ENCODE measurements around the gene MEAK7.

- TF ChIP-seq, protein P1, sequence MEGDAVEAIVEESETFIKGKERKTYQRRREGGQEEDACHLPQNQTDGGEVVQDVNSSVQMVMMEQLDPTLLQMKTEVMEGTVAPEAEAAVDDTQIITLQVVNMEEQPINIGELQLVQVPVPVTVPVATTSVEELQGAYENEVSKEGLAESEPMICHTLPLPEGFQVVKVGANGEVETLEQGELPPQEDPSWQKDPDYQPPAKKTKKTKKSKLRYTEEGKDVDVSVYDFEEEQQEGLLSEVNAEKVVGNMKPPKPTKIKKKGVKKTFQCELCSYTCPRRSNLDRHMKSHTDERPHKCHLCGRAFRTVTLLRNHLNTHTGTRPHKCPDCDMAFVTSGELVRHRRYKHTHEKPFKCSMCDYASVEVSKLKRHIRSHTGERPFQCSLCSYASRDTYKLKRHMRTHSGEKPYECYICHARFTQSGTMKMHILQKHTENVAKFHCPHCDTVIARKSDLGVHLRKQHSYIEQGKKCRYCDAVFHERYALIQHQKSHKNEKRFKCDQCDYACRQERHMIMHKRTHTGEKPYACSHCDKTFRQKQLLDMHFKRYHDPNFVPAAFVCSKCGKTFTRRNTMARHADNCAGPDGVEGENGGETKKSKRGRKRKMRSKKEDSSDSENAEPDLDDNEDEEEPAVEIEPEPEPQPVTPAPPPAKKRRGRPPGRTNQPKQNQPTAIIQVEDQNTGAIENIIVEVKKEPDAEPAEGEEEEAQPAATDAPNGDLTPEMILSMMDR (IDR thresholded peaks at IDR 0.05) = no peak
- no peak for TF ChIP-seq POLR2A (IDR thresholded peaks at IDR 0.05)
These were observed 36.8 kb downstream of the MEAK7 start for GRCh38 chr16:84467709-84468108.
